GM18951 (cell line): ENCODE data around the gene TMEM154.

Experiments used
- POLR2A ChIP-seq: IDR thresholded peaks from 4 replicates; pipeline ENCODE4 v1.6.1; 2011; ENCODE audit warnings: mild to moderate bottlenecking; ENCODE audit not compliant: insufficient read length, insufficient read depth; ENCODE audit errors: extremely low read depth
- in situ Hi-C: fragments of 300-500 bp; cut with MboI; formaldehyde crosslinking; loops from one replicate; pipeline ENCODE4 v1.12.0; 2022; ENCODE audit warnings: low sequenced_read_pairs, mixed read lengths, inconsistent platforms; ENCODE audit not compliant: unreplicated experiment

The TMEM154 gene

DNA sequence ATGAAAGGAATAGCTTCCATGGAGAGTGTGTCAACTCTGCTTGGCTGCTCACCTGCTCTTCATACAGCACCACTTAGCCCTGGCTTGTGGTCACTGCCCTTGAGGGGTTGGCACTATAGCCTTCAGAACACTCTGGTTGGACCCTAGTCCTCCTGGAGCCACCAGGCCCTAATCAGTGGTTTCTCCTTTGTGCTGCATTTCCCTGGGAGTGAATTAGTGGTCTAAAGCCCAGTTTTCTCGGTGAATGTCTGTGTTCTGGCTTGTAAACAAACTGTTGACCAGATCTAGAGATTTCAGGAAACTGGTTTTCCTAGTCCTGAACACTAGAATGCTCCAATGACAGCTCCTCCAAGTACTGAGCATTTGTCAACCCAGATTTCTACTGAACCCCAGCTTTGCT lies 28.6 kb upstream of the TMEM154 start:
- in situ Hi-C loops, result no loop called here

DNA sequence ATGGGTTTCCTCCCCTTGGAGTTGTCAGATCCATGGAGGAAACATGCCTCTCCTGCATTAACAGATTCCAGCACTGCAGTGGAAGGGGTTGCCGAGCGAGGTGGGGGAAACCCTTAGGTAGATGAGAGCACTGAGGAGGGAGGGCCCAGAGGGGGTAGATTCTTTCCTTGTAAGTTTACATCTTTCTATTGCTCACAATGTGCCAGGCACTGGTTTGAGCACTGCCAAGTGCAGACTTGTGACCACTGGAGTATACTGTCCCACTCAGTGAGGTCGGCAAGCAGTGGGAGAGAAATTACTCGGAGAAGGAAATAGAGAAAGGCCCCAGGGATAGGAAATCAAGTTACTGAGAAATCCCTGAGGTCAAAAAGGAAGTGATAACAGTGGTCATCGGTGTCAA lies 27.8 kb upstream of the TMEM154 start:
- no peak for TF ChIP-seq POLR2A
- in situ Hi-C loops, result no loop called here

More for the DNA sequence above, 28.6 kb upstream of the TMEM154 start:
- no peak for TF ChIP-seq POLR2A

GRCh38 chr4:152705903-152706302 lies 26.1 kb upstream of the TMEM154 start:
- in situ Hi-C loops, result no loop called here
- no peak for TF ChIP-seq POLR2A

- no peak for TF ChIP-seq POLR2A
- in situ Hi-C loops, result no loop called here
Observed at GRCh38 chr4:152704788-152705187, 25.0 kb upstream of the TMEM154 start.

GRCh38 chr4:152700151-152700550 lies 20.4 kb upstream of the TMEM154 start:
- in situ Hi-C loops, result no loop called here
- no peak for TF ChIP-seq POLR2A

GRCh38 chr4:152699313-152699712 lies 19.5 kb upstream of the TMEM154 start:
- in situ Hi-C loops, result no loop called here
- TF ChIP-seq POLR2A, result no peak

GRCh38 chr4:152698089-152698499 lies 18.3 kb upstream of the TMEM154 start:
- TF ChIP-seq POLR2A, result no peak
- in situ Hi-C loops, result no loop called here

GRCh38 chr4:152697284-152698088 lies 17.7 kb upstream of the TMEM154 start:
- in situ Hi-C loops, result no loop called here

GRCh38 chr4:152696764-152697261 lies 17.0 kb upstream of the TMEM154 start:
- in situ Hi-C loops, result no loop called here
- TF ChIP-seq POLR2A, result no peak

More at GRCh38 chr4:152697284-152698088, 17.7 kb upstream of the TMEM154 start:
- TF ChIP-seq POLR2A, result no peak

GRCh38 chr4:152693871-152694270 lies 14.1 kb upstream of the TMEM154 start:
- in situ Hi-C loops, result no loop called here
- TF ChIP-seq POLR2A, result no peak

DNA sequence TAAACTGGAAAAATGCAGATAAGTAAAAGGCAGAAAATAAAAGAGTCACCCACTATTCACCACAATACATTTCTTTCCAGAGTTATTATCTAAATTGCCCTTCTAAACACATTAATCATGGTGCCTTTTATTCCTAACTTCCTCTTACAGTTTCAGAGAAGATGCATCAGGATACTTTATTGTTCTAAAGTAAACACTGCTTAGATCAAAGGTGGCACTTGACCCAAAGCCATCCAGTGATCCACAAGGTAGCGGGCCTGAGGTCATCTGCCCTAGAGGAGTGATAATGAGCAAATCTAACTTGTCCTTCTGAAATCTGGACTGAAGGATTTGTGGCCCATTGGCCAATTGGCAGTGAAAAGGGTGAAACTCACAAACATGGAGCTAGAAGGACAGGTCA lies 12.0 kb upstream of the TMEM154 start:
- no peak for TF ChIP-seq POLR2A
- in situ Hi-C loops, result no loop called here

DNA sequence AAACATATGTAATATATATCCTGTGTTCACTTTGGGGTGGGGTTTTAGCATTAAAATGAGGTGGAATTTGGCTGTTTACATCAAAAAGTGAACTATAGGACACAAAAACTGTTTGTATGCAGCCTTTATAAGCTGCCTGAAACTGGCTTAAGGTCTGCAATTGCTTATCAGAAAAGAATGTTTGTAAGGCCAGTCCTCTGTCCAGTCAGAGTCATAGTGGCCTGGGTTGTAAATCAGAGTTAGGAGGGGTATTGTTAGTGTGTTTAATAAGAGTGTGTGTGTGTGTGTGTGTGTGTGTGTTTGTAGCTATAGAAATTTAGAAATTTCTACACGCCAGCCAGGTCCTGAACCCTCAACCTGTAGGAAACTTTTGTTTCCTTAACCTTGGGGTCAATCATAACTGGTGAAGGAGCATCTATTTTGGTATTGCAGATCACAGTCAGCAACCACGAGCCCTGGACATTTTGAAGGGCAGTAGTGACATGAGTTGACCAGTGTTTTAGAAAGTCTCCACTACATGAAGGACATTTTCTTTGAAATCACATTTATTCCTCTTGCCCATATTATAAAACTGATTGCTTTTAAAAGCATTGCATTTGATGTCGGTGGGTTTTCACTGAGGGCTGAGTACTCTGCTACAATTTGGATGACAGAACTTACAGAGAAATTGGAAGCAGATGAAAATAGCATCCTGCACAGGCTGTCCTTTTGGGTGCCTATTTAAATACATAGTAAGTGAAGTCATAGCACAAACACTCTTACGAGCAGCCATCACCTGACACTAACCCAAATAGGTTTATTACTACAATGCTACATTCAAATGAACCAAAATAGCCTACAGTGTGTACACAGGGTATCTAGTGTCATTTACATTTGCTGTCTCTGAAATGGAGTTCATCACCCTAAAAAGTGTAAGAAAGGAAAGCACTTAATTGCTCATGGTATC lies 11.2 kb upstream of the TMEM154 start:
- in situ Hi-C loops, result no loop called here
- TF ChIP-seq POLR2A, result no peak
